Gastroesophageal sphincter (tissue), 4 donors: ENCODE measurements around the gene ARHGAP24. TPM values are rescaled to one million over a fixed set of nuclear protein-coding genes. Genes with fewer than 3 reads are reported as not detected.
A peak's percentile ranks its signal among the peaks of the same experiment; 100 is the strongest.

Experiments used
- ATAC-seq: fragments of 150-250 bp; one replicate; pipeline ENCODE4 v1.9.1; 2016; ENCODE audit warnings: mild to moderate bottlenecking, moderate library complexity
- H3K27ac ChIP-seq, 4 donors: fragments of 200-600 bp; sonication (generic) in 3 of 4; 1 replicate in 3 of 4; 2 replicates in 1 of 4; pipeline ENCODE4 v1.5.1; 2016 to 2019
- H3K27me3 ChIP-seq: fragments of 200-600 bp; sonication (generic); one replicate; pipeline ENCODE4 v1.5.1; 2019
- H3K36me3 ChIP-seq, 2 donors: fragments of 200-600 bp; sonication (generic); one replicate each; pipeline ENCODE4 v1.5.1; 2019; ENCODE audit warnings: control low read depth in 1 of 2
- H3K4me1 ChIP-seq, 3 donors: fragments of 200-600 bp; sonication (generic); 1 replicate in 2 of 3; 2 replicates in 1 of 3; pipeline ENCODE4 v1.5.1; 2016 to 2019; ENCODE audit warnings: control low read depth in 2 of 3
- H3K4me3 ChIP-seq, 2 donors: fragments of 200-600 bp; sonication (generic); one replicate each; pipeline ENCODE4 v1.5.1; 2019; ENCODE audit warnings: mild to moderate bottlenecking in 1 of 2, moderate library complexity in 1 of 2
- H3K9me3 ChIP-seq, 3 donors: fragments of 200-600 bp; sonication (generic); one replicate each; pipeline ENCODE4 v1.5.1; 2017 to 2019; ENCODE audit warnings: control low read depth in 2 of 3
- CTCF ChIP-seq, 4 experiments: fragments of 200-600 bp in 2 of 4; fragments of 450-650 bp in 2 of 4; sonication (generic) in 1 of 4; IDR thresholded peaks; one replicate each; pipeline ENCODE4 v1.5.1; 2017 to 2019; ENCODE audit warnings: antibody characterized with exemption in 4 of 4, mild to moderate bottlenecking in 2 of 4, moderate library complexity in 2 of 4
- EP300 ChIP-seq: sonication (generic); formaldehyde crosslinking; IDR thresholded peaks from one replicate; pipeline ENCODE4 v1.6.1; 2017; ENCODE audit warnings: antibody characterized with exemption, mild to moderate bottlenecking
- POLR2A ChIP-seq, 2 donors: fragments of 450-650 bp; IDR thresholded peaks; one replicate each; pipeline ENCODE4 v1.6.1; 2017; ENCODE audit warnings: antibody characterized with exemption in 2 of 2, mild to moderate bottlenecking in 2 of 2, moderate library complexity in 1 of 2
- POLR2AphosphoS5 ChIP-seq: sonication (generic); formaldehyde crosslinking; IDR thresholded peaks from one replicate; pipeline ENCODE4 v1.6.1; 2017; ENCODE audit warnings: antibody characterized with exemption
- WGBS, 2 donors: methylation state at CpG; one replicate each; pipeline ENCODE4 v1.1.5; 2018; ENCODE audit warnings: low coverage in 1 of 2; 5-methylcytosine and 5-hydroxymethylcytosine counted together
- total RNA-seq, 4 donors: library from RNA; depleted of rRNA; stranded (reverse); fragments of >200 nt; gene quantifications; one replicate each; pipeline ENCODE4 v1.1.0, GENCODE V29; 2016

The ARHGAP24 gene
- total RNA-seq, 4 donors from 2014 or later: 24.4 to 38.6 (median 34.3) TPM

DNA sequence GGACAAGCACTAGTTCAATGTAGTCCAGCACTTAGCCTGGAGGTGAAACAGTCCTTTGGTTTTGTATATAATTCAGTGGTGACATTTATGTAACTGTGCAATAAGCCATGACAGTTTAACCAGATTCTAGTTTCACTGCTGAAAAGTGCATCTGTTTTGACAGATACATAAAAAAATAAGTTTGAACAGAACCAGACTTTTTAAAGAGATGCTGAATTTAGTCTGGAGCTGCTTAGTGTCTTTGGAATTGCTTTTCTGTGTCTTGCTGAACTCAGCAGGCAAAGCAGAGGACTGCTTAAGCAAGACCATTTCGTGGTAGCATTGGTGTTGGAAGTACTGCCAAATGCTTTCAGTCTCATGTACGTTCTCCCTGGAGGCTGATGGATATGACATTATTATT lies 491.4 kb downstream of the ARHGAP24 start:
- TF ChIP-seq POLR2A (IDR thresholded peaks at IDR 0.05) (no peak), CTCF (IDR thresholded peaks at IDR 0.05) (no peak), POLR2AphosphoS5 (no peak)
- no peaks in the 10 kb centered on the region for H3K27me3 ChIP-seq
- no peak overlapping the region for H3K4me3 ChIP-seq
- no peak for ATAC-seq
- no peak overlapping the region for H3K27ac ChIP-seq
- H3K9me3 ChIP-seq: no peaks in the 10 kb centered on the region
- peaks cover 0 to 28% (median 6%) of the 10 kb centered on the region in 3 donors for H3K4me1 ChIP-seq
- 4 to 8% methylated on average over 2 of the region's 2 CpGs for WGBS, 2 donors
- no peaks in the 10 kb centered on the region for H3K36me3 ChIP-seq

DNA sequence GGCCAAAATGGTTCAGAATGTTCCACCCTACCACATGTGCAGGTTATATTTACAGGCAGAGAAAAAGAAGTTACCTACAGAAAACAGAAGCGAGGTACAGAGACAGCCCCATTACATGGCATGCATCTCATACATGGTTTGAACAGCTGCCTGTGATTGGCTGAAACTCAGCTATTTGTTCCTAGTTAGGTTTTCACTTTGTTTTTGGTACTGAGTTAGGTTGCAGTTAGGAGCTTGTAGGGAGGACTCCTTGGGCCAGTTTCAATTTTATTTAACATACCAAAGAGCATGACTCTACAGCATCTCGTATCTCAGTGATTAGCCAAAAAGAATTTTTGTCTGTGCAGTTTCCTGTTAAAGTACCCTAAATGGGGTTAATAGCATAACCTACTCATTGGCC lies 492.9 kb downstream of the ARHGAP24 start:
- Histone ChIP-seq H3K4me1 (peaks cover 0 to 28% (median 6%) of the 10 kb centered on the region in 3 donors), H3K27me3 (no peaks in the 10 kb centered on the region), H3K27ac (no peak overlapping the region), H3K4me3 (no peak overlapping the region), H3K36me3 (peaks cover 0 to 12% of the 10 kb centered on the region in 2 donors), H3K9me3 (no peaks in the 10 kb centered on the region)
- ATAC-seq: no peak
- TF ChIP-seq POLR2A (IDR thresholded peaks at IDR 0.05) (no peak), EP300 (no peak), CTCF (IDR thresholded peaks at IDR 0.05) (no peak)
- 56 to 78% methylated on average over 1 to 2 of the region's 2 CpGs for WGBS, 2 donors

DNA sequence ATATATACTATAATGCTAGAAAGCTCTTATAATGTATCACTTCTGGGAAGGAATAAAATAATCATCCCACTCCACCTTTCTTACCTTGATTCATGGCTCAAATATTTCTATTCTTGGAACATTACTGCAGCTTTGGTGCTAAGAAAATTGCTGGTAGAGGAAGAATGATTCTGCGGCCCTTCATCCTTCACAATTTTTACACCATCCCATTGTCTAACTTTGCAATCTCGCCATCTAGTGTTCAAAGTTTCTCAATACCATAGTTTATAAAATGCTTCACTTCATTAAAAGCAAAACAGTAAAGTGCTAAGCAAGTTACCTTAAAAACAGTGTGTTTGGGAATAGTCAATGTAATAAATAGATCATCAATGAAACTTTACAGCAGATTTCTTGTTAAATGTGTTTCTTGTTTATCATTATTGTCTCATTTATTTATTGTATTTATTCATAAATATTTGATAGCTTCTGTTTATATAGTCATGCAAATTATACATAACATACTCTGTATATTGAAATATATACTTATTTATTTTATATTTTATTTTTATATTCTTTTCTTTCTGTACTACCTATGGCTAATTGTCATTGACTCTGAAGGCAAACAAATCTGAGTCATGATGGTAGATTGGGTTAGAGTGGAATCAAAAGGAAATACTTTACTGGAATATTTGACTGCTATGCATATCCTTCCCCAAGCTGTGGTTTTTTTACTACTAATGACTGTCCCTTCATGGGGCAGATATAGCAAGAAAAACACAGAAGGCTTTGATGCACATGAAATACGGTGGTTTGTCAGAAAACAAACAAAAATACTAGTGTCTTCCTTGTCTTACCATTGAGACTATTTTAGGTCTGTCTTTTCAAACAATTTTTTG lies 494.2 kb downstream of the ARHGAP24 start:
- H3K4me3 ChIP-seq: no peak overlapping the region
- peaks cover 0 to 28% (median 6%) of the 10 kb centered on the region in 3 donors for H3K4me1 ChIP-seq
- H3K27me3 ChIP-seq: no peaks in the 10 kb centered on the region
- H3K27ac ChIP-seq: no peak overlapping the region
- H3K9me3 ChIP-seq: no peaks in the 10 kb centered on the region
- H3K36me3 ChIP-seq: peaks cover 0 to 12% of the 10 kb centered on the region in 2 donors
- TF ChIP-seq POLR2A (IDR thresholded peaks at IDR 0.05) (no peak), EP300 (no peak), CTCF (IDR thresholded peaks at IDR 0.05) (peak; percentile 48 to 67 (median 58)), POLR2AphosphoS5 (no peak)
- 27 to 35% methylated on average over 3 of the region's 3 CpGs for WGBS, 2 donors
- no peak for ATAC-seq

GRCh38 chr4:85970535-85970934 lies 495.6 kb downstream of the ARHGAP24 start:
- H3K4me1 ChIP-seq: peaks cover 0 to 27% (median 6%) of the 10 kb centered on the region in 3 donors
- no peaks in the 10 kb centered on the region for H3K9me3 ChIP-seq
- H3K4me3 ChIP-seq: no peak overlapping the region
- WGBS, 2 donors: 41 to 100% methylated on average over 1 to 2 of the region's 2 CpGs
- TF ChIP-seq CTCF (IDR thresholded peaks at IDR 0.05): no peak
- TF ChIP-seq EP300: no peak
- TF ChIP-seq POLR2AphosphoS5: no peak
- no peak for TF ChIP-seq POLR2A (IDR thresholded peaks at IDR 0.05)
- H3K27me3 ChIP-seq: no peaks in the 10 kb centered on the region
- ATAC-seq: no peak
- H3K36me3 ChIP-seq: peaks cover 0 to 12% of the 10 kb centered on the region in 2 donors
- no peak overlapping the region for H3K27ac ChIP-seq

DNA sequence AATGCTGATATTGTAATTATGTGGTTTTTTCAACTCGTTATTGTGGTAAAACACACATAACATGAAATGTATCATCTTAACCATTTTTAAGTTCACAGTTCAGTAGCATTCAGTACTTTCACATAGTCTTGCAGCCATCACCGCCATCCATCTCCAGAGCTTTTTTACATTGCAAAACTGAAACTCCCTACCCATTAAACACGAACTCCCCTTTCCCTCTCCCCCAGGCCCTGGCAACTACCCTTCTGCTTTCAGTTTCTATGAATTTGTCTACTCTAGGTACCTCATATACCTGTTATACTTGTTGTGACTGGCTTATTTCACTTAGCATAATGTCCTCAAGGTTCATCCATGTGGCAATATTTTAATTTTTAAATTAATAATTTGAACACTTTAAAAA lies 504.3 kb downstream of the ARHGAP24 start:
- Histone ChIP-seq H3K27me3 (no peaks in the 10 kb centered on the region), H3K9me3 (no peaks in the 10 kb centered on the region), H3K4me1 (no peaks in the 10 kb centered on the region), H3K36me3 (peaks cover 0 to 22% of the 10 kb centered on the region in 2 donors), H3K27ac (no peak overlapping the region), H3K4me3 (no peak overlapping the region)
- TF ChIP-seq EP300: no peak
- TF ChIP-seq POLR2A (IDR thresholded peaks at IDR 0.05): no peak
- TF ChIP-seq POLR2AphosphoS5: no peak
- TF ChIP-seq CTCF (IDR thresholded peaks at IDR 0.05): no peak
- WGBS, 2 donors: 86 to 89% methylated on average over 3 of the region's 3 CpGs
- no peak for ATAC-seq
